ENCODE data around the gene PLEKHG5.
"Not testable (repeated sequence)": the region's sequence is repeated elsewhere in the genome, so short reads cannot be mapped to it uniquely, and the experiment has no call there.

The PLEKHG5 gene

DNA sequence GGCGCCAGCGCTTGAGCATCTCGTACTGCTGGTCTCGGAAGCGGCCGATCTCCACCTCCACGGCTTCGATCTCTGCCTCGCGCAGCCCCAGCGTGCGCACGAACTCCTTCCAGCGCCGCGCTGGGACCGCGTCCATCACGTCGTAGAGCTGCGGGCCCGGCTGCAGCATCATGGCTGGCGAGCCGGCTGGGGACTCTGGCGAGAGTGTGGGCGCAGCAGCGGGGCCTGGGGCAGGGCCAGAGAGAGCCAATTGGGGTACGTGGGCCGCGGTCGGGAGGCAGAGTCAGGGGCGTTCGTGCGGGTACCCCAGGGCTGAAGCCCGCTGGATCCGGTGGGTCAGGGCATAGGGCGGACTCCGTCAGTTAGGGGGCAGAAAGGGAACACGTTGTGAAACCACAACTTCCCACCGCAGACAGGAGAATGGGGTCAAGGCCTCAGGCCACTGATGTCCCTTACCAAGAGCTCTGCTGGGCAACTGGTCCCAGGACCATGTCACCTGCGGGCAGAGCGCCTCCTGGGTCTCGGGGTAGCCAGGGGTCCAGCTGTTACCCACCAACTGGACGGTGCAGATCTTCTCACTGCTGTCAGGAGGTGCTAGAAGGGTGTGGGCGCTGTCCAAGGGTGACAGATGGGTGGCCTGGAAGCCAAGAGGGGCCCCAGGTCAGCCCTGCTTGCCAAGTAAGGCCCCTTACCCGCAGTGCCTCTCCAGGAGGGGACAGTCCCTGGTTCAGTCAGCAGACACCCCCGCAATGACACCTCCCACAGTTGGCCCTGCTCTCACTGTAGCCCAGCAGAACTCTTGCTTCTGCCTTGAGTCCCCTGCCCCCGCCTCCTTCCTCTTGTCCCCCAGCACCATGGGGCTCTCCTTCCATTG, 29.7 kb downstream of the PLEKHG5 start:
- no peak for DNase-seq

DNA sequence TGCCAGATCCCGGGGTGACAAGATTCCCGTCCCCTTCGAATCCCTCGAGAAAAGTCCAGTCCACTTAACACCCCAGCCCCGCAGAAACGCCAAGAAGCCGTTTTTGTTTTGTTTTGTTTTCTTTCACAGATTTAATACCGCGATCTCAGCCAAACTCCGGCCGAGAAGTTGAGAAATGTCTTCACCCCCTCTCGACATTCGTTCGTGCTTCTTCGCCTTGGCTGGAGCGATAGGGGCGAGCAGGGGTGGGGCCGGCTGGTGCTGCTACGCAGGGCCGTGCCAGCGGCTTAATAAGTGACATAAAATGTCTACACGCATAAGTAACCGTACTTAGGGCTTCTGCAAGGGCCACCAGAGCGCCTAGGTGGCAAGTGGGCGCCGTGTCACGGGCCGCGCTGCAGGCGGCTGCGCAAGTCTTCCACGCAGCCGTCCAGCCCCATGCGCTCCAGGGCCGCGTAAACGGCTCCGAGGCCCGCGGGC, 30.4 kb downstream of the PLEKHG5 start:
- no peak for DNase-seq

DNA sequence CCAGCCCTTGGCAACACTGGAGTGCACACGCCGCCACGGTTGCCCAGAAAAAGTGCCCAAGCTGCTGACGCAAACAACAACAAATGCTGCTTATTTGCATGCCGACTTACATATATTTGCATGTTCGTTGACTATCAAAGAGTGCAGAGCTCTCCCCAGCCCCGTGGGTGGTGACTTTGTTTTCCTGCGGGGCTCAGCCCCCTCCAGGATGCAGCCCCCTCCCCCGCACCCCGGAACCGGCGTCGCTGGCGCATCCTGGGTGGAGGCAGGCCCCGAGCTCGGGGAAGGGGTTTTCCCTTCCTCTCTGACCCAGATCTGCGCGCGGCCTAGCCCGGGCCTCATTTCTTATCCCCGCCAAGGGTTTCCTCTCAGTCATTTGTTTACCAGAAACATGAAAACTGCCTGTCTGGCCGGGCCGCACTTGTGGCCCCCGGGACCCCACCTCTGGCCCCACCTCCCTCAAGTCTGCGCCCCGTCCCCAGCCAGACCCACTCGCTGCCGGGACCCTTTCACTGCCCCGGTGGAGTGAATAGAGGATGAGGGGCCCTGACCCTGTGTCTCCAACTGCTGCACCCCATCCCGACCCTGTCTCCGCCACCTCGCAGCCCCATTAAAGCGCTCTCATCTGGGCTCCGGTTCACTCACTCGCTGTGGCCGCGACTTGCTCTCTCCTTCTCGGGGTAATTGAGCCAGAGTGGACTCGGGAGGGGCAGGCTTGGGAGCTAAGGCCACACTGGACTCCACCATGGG, 31.0 kb downstream of the PLEKHG5 start:
- DNase-seq = no peak

DNA sequence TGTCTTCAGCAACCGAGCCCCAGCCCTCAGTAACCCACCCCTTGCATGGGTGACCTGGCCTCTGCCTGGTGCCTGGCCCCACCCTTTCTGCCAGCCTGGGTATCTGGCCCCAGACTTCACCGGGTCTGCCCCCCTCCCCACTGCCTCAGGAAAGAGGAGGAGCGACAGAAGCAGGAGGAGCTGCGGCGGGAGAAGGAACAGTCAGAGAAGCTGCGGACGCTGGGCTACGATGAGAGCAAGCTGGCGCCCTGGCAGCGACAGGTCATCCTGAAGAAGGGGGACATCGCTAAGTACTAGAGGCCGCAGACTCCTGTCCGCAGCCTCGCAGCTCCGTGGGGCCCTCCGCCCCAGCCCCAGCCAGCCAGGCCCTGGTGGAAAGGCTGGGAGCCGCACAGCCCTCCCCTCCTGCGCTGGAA, 31.6 kb downstream of the PLEKHG5 start:
- DNase-seq = no peak

DNA sequence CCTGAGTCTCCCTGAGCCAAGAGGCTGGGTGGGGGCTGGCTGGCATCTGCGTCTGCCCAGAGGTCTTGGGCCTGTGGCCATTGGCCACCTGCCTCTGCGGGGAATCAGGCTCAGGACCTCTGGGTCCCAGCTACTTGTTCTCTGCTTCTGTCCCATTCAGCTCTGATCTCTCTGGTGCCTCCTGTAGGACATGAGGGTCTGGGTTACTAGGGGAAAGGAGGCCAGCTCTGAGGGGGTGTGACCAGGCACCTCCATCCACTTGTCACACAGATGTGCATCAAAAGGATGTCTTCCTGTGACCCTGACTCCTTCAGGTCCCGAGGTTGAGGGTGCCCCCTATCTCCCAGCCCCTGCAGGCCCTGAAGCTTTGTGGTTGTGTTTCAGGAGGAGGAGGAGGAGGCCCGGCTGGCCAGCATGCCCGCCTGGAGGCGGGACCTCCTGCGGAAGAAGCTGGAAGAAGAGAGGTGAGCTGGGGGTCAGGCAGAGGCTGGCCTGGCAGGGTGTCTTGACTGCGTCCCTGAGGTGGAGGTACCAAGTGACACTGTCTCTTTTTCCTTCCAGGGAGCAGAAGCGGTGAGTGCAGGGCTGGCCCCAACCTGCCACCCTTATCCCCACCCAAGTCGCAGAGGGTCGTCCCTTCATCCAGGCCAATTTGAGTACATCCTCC, 34.5 kb downstream of the PLEKHG5 start:
- DNase-seq = no peak

DNA sequence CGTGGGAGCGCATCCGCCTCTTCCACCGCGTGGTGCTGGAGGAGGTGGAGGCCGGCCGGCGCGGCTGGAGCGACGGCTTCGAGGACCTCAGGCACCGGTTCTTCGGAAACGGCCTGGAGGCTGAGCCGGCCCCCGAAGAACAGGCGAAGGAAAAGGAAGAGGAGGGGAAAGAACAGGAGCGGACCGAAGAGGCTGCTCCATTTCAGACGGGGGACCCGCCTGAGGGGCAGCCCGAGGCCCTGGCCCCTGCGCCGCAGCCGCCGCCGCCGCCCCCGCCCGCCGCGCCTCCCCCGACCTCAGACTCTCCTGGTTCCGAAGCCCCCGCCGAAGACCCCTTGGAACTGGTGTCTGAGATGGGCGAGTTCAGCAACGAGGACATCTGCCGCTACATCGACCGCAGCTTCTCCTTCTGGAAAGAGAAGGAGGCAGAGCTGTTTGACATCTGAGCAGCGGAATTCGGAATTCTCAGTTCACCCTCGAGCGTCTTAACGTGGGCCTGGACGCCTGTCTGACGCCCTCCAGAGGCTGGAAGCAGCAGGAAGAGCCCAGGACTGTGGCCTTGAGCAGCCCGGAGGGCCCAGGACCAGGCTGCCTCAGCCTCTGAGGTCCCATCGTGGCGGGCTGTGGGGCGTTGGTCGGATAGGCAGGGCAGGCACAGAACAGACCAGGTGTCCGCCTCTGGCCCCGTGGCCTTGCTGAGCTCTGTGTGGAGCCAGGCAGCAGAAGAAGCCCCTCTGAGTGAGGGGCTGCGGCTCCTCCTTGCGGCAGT, 35.5 kb downstream of the PLEKHG5 start:
- not testable (repeated sequence) for DNase-seq

DNA sequence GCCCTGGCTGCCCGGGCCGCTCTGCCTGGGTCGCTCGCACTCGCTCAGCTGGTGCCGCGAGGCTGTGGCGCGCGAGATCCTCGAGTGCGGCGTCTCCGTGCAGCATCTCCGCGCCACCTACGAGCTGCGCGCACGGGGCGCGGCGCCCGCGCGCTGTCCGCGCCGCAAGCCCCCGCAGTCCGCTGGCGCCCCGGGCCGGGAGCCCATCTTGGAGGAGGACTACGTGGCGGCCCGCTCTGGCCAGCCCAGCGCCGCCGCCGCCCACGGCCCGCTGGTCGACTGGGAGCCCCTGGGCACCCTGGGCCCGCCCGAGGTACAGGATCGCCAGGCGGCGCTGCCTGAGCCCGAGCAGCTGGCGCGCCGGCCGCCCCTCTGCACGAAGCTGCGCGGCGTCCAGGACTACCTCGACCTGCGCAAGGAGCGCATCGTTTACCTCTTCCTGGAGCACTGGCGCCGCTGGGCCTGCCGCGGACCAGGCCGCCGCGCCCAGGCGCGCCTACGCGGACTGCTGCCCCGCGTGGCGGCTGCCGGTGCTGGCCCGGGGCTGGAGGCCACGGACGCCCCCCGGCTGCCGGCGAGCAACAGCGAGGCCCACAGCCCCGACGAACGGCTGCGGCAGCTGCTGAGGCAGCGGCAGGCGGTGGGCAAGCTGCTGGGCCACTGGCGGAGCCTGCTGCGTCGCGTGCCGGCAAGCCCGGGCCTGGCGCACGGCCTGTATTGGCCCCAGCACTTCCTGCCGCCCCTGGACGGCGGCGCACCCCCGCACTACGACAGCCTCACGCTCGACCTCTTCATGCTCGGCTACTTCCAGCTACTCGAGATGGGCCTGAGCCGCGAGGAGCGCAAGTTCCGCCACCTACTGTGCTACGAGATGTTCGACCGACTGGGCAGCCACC, 36.4 kb downstream of the PLEKHG5 start:
- no peak for DNase-seq

DNA sequence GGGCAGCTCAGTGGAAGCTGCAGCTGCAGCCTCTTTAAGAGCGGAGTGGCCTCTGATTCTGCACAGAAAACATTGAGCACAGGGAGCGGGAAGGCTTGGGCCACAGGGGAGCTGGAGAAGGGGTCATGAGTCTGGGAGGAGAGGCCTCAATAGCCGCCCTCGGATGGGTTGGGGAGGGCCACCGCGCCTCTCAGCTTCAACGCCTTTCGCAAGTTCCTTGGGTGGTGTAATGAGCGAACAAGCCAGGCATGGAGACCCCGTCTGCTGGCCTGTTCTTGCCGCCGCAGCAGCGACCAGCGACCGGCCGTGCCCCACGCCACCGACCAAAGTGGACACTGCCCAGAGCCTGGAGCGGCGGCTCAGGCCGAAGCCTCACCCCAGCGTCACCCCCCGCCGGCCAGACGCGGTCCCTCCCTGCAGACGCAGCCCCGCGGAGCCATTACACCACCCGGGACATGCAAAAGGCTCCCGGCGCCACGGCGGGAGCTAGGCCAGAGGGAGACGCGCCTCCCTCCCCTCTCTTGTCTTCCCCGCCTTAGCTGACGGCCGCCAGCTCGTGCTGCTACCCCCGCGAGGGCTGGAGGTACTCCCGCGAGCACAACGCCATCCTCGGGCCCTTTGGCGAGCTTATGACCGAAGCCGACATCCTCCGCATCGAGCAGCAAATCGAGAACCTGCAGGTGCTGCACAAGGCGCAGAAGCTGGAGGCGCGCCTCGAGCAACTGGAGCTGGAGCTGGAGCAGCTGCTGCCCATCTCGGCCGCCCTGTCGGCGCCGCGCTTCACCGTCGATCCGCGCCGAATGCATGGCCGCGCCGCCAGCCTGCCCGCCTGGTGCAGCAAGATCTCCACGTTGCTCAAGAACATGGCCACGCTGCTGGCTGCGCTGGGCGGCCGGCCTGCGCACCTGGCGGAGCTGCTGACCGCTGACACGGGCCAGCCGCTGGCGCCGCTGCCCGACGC, 37.3 kb downstream of the PLEKHG5 start:
- not testable (repeated sequence) for DNase-seq

DNA sequence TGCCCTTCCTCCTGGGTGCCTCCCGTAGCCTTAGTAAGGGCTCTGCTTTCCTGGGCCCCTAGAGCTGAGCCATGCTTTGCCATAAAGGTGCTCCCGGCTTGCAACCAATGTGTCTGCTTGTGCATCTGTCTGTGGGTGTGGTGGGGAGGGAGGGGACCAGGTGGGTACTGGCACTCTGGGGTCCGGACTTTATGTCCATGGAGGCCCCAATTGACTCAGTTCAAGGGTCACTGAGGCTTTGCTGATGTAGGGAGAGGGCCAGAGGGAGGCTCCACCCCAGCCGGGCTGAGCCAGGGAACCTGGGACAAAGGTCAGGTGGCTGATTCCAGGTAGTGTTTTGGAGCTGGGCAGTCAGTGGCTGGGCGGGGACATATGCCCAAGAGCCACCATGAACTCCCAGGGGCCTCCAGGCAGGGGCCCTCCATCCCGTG, 40.5 kb downstream of the PLEKHG5 start:
- DNase-seq = no peak

DNA sequence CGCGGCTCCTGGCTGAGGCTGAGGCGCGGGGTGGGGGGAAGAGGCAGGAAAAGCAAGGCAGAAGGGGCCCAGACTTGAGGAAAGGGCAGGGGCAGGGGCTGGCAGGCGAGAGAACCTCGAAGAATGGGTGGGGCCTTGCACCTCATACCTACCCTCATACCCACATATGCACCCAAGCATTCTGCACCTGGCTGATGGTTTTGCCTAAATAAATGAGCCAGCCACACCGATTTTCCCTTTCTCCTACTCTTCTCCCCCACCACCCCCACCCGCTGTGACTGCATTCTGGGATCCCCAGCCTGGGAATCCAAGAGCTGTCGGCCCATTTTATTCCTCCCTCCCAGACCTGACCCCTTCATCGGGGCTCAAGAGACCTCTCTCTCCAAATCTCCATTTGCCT, 41.0 kb downstream of the PLEKHG5 start:
- DNase-seq = not testable (repeated sequence)

DNA sequence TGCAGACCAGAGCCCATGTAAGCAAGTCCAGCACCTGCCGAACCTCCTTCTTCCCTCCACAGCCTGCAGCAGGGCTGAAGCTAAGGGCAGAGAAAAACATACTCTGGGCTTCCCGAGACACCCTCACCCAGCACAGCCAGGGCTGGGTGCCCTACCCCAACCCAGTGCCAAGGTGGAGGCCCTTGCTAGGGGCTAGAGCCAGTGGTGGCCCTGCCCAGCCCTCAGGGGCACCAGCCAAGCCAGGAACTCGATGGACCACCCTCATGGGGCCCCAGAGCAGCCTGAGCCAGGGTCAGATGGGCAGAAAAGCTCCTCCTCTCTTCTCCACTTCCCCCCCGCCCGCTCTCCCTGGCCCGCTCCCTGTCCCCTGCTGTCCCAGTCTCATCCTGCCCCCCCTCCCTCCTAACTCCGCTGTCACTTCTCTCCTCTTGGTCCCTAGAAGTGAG, 41.4 kb downstream of the PLEKHG5 start:
- DNase-seq = no peak

DNA sequence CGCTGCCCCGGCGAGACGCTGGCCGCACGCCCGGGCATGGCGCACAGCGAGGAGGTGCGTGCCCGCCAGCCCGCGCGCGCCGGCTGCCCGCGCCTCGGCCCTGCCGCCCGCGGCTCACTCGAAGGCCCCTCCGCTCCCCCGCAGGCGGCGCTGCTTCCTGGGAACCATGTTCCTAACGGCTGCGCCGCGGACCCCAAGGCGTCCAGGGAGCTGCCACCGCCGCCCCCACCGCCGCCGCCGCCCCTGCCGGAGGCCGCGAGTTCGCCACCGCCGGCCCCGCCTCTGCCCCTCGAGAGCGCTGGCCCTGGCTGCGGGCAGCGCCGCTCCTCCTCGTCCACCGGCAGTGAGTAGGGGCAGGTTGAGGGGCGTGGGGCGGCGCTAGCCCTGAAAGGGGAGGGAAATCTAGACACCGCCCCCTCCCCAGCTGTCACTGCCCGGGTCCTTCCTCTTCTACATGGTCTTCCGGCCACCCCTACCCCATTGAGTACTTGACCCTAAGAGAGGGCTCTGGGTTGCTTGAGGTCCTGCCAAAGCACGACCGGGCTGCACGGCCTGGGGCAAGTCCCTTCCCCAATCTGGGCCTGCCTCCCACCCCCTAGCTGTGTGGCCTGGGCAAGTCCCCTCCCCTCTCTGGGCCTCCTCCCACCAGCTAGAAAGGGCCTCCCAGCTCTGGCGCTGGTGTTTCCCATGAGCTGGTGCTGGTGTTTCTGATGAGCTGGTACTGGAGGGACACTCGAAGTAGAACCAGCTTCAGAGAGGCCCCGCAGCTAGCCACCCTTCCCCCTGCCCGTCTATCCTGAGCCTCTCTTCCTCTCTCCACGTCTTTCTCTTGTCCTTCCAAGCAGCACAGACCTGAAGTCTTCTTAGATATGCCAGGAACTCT, 42.5 kb downstream of the PLEKHG5 start:
- no peak for DNase-seq

DNA sequence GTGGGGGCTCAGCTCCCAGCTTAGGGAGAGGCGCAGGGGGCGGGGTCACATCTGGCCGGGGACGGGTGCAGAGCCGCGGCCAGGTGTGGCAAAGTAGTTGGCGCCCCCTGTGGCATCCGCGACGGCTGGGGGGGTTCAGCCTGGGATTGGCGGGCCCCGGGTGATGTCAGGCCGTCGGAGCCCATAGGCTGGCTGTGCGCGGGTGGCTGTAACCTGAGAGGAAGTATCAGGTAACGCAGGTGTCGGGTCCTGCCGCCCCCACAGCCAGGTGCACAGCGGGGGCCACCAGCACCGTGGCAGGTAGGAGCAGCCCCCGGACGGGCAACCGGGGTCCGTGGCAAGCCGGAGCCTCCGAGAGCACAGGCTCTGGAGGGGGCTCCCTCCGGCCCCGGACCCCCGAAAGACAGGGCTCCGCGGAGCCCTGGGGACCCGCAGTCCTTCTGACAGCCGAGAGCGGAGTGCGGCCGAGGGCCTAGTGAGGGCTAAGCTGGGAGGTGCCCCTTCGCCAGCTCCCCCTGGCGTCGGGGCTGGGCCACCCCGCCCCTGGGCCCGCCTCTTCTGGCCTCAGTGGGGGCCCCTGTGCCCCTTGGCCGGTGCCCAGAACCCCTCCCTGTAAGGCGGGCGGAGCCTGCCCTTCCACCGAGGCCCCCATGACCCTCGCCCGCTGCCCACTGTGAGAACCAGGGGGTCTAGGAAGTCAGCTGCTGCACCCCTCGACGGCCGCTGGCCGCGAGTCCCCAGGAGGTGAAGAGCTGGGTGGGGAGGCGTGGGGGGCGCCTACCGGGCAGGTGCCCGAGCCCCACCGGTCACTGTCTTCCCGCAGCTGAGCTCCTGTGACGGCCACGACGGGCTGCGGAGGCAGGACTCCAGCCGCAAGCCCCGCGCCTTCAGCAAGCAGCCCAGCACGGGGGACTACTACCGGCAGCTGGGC, 43.4 kb downstream of the PLEKHG5 start:
- no peak for DNase-seq

DNA sequence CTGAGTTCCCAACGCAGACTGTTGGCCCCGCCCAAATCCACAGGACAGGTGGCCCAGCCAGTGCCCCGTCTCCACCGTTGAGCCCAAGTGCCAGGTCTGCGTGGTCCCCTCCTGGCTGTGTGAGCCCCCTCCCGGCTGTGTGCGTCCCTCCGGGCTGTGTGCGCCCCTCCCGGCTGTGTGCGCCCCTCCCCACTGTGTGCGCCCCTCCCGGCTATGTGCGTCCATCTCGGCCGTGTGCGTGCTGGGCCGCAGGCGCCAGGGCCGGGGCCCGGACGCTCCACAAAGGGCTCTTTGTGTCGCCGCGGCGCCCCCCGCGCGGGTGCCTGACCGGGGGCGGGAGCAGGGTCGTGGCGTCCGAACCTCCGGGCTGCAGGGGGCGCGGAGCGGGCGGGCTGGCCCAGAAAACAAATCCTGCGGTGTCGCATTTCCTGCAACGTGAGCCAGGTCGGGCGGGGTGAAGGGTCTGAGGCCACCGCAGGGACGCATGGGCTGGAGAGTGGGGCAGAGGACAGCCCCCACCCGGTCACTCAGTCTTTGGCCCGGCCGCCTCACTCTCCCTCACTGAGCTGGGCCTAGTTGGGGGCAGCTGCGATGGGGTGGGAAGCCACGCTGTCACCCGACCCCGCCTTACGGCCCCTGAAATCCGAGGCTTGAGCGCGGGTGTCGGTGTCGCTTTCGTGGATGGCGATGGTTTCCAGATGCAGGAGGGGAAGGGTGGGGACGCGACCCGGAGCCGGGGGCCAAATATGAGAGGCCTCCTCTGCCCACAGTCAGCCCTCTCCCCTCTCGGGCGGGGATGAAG, 44.2 kb downstream of the PLEKHG5 start:
- no peak for DNase-seq

DNA sequence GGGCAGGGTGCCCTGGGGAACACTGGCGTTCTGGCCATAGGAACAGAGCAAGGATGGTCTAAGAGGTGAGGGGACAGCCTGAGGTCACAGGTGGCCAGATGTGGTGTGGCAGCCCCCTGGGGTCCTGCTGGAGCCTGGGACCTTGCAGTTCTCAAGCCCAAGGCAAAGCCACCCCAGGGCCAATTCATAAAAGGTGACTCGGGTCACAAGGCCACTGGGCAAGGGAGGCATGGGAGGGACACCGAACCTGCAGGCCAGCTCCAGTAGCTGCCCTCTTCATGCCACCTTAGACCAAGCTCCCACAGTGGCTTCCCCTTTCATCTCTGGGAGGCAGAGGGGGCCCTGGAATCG, 44.8 kb downstream of the PLEKHG5 start:
- DNase-seq = no peak

DNA sequence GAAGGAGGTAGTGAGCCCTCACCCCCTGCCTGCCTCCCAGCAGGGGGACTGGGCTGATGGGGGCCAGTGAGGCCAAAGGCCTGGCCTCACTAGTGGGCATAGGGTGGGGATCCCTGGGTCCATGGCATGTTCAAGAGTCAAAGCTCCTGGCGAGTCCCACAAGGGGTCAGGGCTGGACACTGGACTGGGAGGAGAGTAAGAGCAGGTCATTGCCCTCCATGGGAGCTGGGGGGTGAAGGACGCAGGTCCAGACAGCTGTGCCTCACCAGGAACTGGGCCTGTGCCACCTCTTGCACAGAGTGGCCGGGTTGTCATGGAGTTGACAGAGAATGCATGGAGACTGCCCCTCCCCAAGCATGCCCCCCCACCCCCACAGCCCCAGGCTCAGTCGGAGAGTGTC, 45.5 kb downstream of the PLEKHG5 start:
- DNase-seq = not testable (repeated sequence)

DNA sequence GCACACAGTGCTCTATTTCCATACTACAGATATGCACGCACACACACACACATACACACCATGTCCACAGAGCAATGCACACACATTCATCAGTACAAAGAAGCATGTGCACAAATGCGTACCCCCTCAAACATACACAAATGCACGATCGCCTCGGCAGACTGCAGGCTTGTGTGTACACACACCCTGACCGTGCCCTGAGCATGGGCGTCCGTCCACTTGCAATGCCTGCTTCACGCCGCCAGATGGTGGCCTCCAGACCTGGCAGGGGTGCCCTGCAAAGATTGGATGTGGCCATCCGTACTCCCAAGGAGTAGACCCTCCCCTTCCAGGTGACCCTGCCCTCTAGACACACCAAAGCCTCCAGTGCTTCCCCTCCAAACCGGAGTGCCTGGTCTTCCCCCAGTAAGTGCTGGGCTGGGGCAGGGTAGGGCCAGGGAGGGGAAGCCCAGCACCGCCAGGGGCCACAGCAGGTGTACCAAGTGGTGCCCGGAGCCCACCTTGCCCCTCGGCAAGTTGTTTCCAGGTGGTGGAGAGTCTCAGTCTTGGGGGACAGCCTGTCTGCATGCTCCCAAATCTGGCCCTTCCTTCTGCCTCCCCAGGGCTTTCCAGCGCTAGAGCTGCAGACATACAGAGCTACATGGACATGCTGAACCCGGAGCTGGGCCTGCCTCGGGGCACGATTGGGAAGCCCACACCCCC, 46.3 kb downstream of the PLEKHG5 start:
- no peak for DNase-seq

All from GF-D8 (cell line).